HFF-Myc (cell line): ENCODE measurements around the gene SCGB3A1.

Experiments used
- DNase-seq: peaks from one replicate; pipeline ENCODE4 v3.0.0-alpha.2; 2011; ENCODE audit warnings: low read depth; ENCODE audit errors: extremely low read depth
- H3K4me3 ChIP-seq: replicated peaks from 2 replicates; pipeline ENCODE4 v1.5.1; 2011; ENCODE audit warnings: low read depth, mild to moderate bottlenecking, control low read depth, low read length
- CTCF ChIP-seq: IDR thresholded peaks from 2 replicates; pipeline ENCODE4 v1.5.1; 2012; ENCODE audit warnings: mild to moderate bottlenecking, low read depth, low read length, control low read depth; ENCODE audit errors: missing control alignments

The SCGB3A1 gene

DNA sequence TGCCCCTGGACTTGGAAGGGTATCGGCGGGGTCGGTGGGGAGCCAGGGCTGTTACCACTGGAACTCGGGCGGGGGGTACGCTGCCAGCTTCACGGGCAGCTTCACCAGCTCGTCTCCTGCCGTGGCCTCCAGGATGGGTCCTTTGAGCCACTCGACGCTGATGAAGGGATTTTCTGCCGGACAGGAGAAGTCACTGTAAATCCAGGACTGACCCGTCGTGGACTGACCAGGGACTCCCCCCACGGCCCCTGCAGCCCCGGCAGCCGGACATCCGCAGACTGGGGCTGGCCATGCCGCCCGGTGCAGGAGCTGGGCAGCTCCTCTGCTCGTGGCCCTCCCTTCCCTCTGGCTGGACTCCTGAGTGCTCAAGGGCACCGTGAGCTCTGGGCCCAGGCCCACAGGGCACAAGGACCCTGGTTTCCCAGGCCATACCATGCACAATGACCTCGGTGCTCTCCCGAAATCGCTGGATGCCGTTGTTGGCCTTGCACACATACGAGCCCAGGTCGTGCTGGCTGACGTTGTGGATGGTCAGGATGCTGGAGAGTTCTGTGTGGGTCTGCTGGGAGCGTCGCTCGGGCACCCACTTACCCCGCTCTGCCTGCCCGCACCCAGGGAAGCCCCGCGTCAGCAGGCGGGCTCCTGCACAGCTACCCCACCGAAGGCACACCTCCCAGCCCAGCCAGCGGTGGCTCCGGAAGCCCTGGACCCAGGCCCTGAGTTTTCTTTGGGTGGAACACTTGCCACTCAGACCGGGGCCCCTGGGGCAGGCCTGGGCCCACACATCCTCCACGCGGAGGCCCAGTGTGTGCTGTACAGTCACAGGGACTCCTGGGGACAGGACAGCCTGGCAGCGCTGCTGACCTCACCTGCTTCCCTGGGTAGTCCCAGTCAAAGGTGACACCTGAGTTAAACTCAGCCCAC, 37.8 kb upstream of the SCGB3A1 start:
- DNase-seq: no peak
- H3K4me3 ChIP-seq: no peak overlapping the region
- TF ChIP-seq CTCF: no peak

- no peak for DNase-seq
- TF ChIP-seq CTCF: no peak
- no peak overlapping the region for H3K4me3 ChIP-seq
These were observed 36.9 kb upstream of the SCGB3A1 start for GRCh38 chr5:180628211-180628610.

- no peak for DNase-seq
- no peak for TF ChIP-seq CTCF
- no peak overlapping the region for H3K4me3 ChIP-seq
These were observed 36.3 kb upstream of the SCGB3A1 start for GRCh38 chr5:180627386-180628120.

- no peak for DNase-seq
- H3K4me3 ChIP-seq: no peak overlapping the region
- no peak for TF ChIP-seq CTCF
These were observed 35.5 kb upstream of the SCGB3A1 start for GRCh38 chr5:180626661-180627385.

DNA sequence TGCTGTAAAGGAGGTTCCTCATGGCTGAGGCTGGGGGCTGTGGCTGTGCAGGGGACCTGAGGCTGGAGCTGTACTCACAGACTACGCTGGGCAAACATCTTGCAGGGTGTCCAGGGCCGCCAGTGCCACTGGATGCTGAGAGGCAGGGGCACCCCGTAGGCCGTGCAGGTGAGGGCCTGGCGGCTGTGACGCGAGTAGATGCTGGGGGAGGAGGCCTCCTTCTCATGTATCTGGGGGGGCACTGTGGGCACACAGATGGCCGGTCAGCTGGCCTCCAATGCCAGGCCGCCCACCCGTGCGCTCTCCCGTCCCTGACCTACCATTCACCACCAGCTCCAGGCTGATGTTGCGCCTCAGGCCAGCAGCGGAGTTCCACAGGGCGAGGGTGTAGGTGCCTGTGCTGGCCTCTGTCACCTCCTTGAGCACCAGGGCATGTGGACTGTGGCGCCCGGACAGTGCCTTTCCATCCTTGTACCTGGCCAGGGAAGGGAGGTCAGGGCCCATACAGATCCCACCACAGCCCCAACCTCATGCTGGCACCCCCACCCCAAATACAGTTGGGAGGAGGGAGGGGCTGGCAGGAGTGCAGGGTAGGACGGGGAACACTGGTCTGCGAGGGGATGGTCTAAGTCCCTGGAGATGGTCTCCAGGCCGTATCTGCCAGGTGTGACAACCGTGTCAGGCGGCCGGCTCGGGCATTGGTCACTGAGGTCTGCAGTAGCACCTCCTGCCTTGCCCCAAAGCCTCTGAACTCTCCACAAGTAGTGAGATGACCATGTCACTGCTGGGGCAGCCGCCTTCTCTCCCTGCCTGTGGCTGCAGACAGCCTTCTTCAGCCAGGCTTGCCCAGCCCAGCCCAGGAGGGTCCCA, 34.7 kb upstream of the SCGB3A1 start:
- no peak for DNase-seq
- H3K4me3 ChIP-seq: no peak overlapping the region
- no peak for TF ChIP-seq CTCF
